Stimulated activated naive CD8-positive, alpha-beta T cell treated with anti-CD3 and anti-CD28 coated beads, Interleukin-15, Interleukin-2, amounts not matched to agents 100 ng/mL and 50 ng/mL, for 24 hours (primary cell): Measurements from ENCODE around the gene EPHX1.

Experiments used
- H3K27ac Mint-ChIP-seq: one replicate; pipeline ENCODE4 v1.8.0; 2021; ENCODE audit warnings: mild to moderate bottlenecking, mixed read lengths
- H3K27me3 Mint-ChIP-seq: one replicate; pipeline ENCODE4 v1.8.0; 2021; ENCODE audit warnings: mixed read lengths
- H3K36me3 Mint-ChIP-seq: one replicate; pipeline ENCODE4 v1.8.0; 2021; ENCODE audit warnings: low read depth, mixed read lengths
- H3K4me1 Mint-ChIP-seq: one replicate; pipeline ENCODE4 v1.8.0; 2021; ENCODE audit warnings: low read depth, mixed read lengths
- H3K4me3 Mint-ChIP-seq: one replicate; pipeline ENCODE4 v1.8.0; 2021; ENCODE audit warnings: mild to moderate bottlenecking, mixed read lengths
- H3K9me3 Mint-ChIP-seq: one replicate; pipeline ENCODE4 v1.8.0; 2021; ENCODE audit warnings: mixed read lengths

Gene EPHX1

DNA sequence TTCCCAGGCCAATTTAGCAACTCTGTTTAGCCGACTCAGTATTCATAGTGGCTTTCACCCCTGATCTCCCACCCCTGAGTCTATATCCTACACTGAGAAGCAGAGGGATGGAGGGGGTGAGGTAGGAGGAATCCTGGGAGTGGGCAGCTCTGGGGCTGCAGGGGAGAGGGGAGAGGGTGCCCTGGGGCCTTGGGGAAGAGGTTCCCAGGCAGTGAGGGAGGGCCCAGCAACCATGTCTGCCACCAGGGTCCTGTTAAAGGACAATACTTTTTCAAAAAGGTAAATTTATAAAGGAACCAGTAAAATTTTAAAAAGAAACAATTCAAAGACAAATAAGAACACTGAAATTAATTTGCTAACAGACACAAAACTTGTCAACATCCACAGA lies 30.3 kb downstream of the EPHX1 start:
- Mint-ChIP-seq H3K4me3 (no peak overlapping the region), H3K9me3 (no peaks in the 10 kb centered on the region), H3K27me3 (no peaks in the 10 kb centered on the region), H3K27ac (no peak overlapping the region), H3K36me3 (no peaks in the 10 kb centered on the region), H3K4me1 (peaks cover 3% of the 10 kb centered on the region)

DNA sequence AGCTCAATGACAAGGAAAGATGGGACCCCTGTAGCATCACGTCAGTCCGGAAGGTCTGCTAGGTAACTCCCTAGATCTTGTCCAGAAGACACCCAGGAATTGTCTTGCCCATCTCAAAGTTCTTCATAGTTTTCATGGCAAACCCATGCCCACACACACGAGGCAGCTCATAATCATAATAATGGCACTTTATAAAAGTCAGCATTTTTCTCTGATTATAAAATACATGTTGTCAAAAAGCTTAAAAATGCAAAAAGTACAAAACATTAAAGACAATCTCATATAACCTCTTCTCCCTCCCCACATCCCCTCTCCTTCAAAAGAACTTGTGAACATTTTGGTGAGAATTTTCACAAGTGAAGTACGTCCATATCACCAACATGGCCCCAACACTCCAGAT lies 30.8 kb downstream of the EPHX1 start:
- Mint-ChIP-seq H3K4me3 (no peak overlapping the region), H3K27ac (peak overlapping the region; percentile 8), H3K4me1 (peaks cover 3% of the 10 kb centered on the region), H3K9me3 (no peaks in the 10 kb centered on the region), H3K27me3 (no peaks in the 10 kb centered on the region), H3K36me3 (no peaks in the 10 kb centered on the region)

DNA sequence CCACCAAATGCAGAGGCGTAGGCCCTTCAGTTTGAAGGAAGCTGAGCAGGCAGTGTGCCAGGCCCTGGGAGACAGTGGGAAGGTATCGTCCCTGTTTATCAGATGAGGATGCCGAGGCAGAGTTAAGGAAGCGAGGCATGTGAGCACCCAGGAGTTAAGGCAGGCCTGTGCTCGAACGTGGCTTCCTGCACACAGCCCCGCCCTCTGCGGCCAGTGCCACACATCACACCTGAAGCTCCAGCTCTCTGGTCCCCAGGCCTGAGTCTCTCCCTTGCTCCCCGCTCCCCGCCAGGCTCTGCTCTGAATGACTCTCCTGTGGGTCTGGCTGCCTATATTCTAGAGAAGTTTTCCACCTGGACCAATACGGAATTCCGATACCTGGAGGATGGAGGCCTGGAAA lies 32.1 kb downstream of the EPHX1 start:
- H3K4me3 Mint-ChIP-seq: no peak overlapping the region
- no peaks in the 10 kb centered on the region for H3K9me3 Mint-ChIP-seq
- H3K27ac Mint-ChIP-seq: no peak overlapping the region
- no peaks in the 10 kb centered on the region for H3K27me3 Mint-ChIP-seq
- H3K36me3 Mint-ChIP-seq: no peaks in the 10 kb centered on the region
- H3K4me1 Mint-ChIP-seq: peaks cover 5% of the 10 kb centered on the region

DNA sequence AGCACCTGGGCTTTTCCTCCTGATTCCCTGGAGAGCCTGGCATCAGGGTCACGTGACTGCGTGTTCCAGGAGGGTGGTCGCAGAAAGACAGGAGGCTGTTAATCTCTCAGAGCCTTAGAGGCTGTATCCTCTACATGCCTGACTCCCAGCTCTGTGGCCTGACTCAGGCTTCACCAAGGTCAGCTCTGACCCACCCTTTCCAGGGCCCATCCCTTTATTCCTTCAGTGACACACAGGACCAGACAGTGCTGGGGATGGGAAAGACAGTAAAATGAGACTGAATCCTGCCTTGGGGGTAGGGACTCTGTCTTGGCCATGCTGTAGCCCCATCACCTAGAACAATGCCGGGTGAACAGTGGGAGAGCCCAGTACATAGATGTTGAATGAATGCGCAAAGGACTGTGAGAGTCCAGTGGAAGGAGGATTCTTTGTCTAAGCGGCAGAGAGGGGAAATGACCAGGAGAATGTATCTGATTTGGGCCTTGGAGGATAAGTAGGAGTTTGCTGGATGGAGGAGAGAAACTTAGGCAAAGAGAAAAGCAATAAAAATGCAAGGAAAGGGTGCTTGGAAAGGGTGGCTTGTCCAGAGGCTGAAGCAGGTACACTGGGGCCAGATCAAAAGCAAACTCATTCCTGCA lies 33.0 kb downstream of the EPHX1 start:
- no peak overlapping the region for H3K27ac Mint-ChIP-seq
- peaks cover 10% of the 10 kb centered on the region for H3K4me1 Mint-ChIP-seq
- H3K36me3 Mint-ChIP-seq: no peaks in the 10 kb centered on the region

DNA sequence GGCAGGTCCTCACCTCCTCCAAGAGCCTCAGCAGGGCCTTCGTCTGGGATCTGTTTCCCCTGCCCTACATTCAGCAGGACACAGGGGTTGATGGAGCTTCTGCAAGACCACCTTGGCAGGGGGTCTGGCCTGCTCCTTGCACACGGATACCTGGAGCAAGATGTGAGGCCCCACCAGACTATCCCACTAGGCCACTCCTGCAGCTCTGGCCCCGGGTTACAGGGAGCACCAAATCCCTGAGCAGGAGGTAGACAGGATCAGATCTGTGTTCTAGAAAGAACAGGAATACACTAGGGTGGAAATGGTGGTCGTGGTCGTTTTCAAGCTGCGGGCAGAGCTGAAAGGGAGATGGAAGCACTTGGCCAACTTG lies 33.5 kb downstream of the EPHX1 start:
- Mint-ChIP-seq H3K27ac (no peak overlapping the region), H3K9me3 (no peaks in the 10 kb centered on the region), H3K27me3 (no peaks in the 10 kb centered on the region), H3K4me3 (no peak overlapping the region), H3K36me3 (no peaks in the 10 kb centered on the region), H3K4me1 (peaks cover 15% of the 10 kb centered on the region)

More for the DNA sequence above, 33.0 kb downstream of the EPHX1 start:
- no peaks in the 10 kb centered on the region for H3K27me3 Mint-ChIP-seq
- H3K9me3 Mint-ChIP-seq: no peaks in the 10 kb centered on the region
- no peak overlapping the region for H3K4me3 Mint-ChIP-seq

DNA sequence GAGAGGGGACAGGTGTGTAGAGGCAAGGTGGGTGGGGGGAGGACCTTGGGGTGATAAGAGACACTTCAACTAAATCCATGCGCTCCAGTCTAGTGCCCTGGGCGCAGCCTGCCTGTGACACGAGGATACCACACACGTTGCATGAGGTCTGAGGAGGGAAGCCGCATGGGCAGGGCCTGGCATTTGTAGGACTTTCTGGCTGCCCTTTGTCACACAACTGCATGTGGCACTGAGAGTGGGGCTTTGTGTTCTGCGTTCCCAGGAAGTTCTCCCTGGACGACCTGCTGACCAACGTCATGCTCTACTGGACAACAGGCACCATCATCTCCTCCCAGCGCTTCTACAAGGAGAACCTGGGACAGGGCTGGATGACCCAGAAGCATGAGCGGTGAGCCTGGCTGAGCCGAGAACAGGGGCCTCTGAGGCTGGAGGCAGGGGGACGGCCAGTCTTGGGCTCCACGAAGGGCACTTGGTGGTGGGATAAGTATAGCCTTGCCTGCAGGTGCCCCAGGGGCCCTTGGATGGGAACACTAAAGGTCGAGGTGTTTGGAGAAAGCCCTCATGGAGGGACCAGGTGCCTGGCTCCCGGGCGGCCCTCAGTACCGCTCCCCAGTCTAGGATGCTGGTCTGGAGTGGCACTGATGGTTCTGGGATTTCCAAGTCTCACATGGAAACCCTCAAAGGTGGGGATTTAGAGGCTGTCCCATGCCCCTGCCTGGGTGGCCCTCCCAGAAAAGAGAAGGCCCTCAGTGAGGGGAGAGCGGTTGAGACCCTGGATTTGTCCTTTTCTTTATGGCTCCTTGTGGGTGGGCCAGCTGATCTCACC lies 34.5 kb downstream of the EPHX1 start:
- H3K9me3 Mint-ChIP-seq: no peaks in the 10 kb centered on the region
- no peak overlapping the region for H3K27ac Mint-ChIP-seq
- H3K4me1 Mint-ChIP-seq: peaks cover 24% of the 10 kb centered on the region
- H3K27me3 Mint-ChIP-seq: no peaks in the 10 kb centered on the region
- H3K4me3 Mint-ChIP-seq: no peak overlapping the region
- no peaks in the 10 kb centered on the region for H3K36me3 Mint-ChIP-seq

DNA sequence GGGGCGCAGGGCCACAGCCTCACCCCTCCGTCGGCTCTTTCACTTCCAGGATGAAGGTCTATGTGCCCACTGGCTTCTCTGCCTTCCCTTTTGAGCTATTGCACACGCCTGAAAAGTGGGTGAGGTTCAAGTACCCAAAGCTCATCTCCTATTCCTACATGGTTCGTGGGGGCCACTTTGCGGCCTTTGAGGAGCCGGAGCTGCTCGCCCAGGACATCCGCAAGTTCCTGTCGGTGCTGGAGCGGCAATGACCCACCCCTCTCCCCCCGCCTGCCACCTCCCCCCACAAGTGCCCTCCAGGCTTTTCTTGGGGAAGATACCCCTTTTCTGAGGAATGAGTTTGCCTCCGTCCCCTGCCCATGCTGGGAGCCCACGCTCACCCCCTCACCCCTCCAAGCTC lies 35.2 kb downstream of the EPHX1 start:
- Mint-ChIP-seq H3K4me1 (peaks cover 30% of the 10 kb centered on the region), H3K27ac (no peak overlapping the region), H3K9me3 (no peaks in the 10 kb centered on the region), H3K4me3 (no peak overlapping the region), H3K27me3 (no peaks in the 10 kb centered on the region), H3K36me3 (no peaks in the 10 kb centered on the region)

DNA sequence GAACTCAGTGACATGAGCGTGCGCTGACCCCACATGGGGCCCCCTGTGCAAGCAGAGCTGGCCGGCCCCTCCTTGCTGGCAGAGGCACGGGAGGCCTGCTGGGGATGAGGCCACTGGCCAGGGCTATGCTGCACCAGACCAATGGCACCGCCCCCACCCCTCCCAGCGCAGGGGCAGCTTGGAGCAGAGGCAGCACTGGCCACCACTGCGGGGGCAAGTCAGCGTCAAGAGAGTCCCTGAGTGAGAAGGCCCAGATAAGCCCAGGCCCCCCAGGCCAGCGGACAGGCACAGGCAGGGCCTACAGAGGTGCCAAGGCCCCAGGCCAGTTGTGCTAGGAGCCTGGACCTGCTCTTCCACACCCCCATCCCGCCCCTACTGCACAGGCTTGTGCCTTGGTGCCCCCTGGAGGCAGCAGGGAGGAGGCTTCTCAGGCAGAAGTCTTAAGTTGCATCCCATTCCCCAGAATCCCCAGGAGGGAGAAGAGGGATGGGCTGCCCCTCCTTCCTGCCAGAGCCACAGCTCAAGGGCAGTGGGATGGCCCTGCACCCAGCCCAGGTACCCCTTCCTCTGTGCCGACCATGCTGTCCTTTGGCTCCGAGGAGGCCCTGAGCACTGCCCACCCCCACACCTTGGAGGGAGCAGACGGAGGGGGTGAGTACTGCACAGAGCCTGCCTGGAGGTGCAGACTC lies 35.8 kb downstream of the EPHX1 start:
- no peaks in the 10 kb centered on the region for H3K27me3 Mint-ChIP-seq
- H3K4me3 Mint-ChIP-seq: no peak overlapping the region
- no peaks in the 10 kb centered on the region for H3K9me3 Mint-ChIP-seq
- H3K27ac Mint-ChIP-seq: no peak overlapping the region
- H3K36me3 Mint-ChIP-seq: no peaks in the 10 kb centered on the region
- peaks cover 36% of the 10 kb centered on the region for H3K4me1 Mint-ChIP-seq

DNA sequence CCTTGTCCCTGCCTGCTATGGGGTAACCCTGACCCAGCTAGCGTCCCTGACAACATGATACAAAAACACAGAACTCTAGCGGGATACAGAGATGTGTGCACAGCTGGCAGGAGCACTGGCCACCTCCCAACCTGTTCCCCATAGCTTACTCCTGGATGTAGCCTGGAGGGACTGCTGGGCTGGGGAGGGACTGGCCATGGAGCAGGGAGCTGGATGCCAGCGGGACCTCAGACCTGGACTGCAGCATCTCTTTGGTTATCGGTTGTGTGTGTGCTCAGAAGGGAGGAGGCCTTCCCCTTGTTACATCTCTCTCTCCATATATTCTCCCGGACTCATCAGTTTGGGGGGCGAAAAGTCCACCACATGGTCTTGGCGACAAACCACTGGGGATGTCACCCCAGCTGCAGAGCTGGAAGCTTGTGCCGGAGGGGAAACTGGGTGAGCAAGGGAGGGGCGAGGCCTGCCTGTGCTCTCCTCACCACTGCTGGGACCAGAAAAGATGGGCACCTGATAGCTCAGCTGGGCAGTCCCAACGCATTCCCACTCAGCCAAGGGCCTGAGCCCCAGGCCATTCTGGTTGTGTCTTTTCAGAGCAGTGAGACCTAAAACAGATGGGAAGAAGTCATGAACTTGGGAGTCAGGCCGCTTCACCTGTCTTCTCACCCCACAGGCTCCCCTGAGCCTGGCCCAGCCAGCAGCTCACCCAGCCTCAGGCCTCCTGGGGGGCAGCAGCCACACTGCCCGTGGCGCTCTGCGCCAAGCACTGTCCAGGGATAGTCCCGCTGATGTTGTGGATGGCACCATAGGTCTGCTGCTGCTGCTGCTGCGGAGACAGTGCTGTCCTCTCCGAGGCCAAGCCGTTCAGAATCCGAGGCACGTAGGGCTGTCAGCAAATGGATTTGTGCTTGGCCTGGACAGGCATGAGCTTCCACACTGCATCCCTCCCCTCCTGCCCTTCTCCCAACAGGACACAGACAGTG lies 36.7 kb downstream of the EPHX1 start:
- Mint-ChIP-seq H3K9me3 (no peaks in the 10 kb centered on the region), H3K4me3 (no peak overlapping the region), H3K27me3 (no peaks in the 10 kb centered on the region), H3K36me3 (peaks cover under 1% of the 10 kb centered on the region), H3K4me1 (peaks cover 45% of the 10 kb centered on the region), H3K27ac (no peak overlapping the region)

DNA sequence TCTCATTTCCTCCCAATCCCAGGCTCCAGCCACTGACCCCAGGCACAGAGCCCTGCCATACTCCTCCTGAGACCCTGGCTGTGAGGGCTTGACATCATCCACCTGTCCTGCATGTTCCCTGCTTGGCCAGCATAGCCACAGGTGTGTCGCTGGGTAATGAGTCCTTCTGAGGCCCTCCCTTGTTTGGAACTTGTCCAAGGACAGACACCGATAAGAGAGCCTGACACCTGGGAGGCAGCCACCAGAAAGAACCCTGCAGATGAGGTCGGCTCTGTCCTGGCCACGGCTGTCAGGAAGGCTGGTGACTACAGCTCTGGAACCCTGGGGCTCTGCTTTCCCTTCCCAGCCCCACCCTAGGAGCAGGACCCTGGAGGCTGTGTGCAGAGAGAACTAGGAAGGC lies 37.7 kb downstream of the EPHX1 start:
- Mint-ChIP-seq H3K4me1 (peaks cover 52% of the 10 kb centered on the region), H3K36me3 (peaks cover 9% of the 10 kb centered on the region)

DNA sequence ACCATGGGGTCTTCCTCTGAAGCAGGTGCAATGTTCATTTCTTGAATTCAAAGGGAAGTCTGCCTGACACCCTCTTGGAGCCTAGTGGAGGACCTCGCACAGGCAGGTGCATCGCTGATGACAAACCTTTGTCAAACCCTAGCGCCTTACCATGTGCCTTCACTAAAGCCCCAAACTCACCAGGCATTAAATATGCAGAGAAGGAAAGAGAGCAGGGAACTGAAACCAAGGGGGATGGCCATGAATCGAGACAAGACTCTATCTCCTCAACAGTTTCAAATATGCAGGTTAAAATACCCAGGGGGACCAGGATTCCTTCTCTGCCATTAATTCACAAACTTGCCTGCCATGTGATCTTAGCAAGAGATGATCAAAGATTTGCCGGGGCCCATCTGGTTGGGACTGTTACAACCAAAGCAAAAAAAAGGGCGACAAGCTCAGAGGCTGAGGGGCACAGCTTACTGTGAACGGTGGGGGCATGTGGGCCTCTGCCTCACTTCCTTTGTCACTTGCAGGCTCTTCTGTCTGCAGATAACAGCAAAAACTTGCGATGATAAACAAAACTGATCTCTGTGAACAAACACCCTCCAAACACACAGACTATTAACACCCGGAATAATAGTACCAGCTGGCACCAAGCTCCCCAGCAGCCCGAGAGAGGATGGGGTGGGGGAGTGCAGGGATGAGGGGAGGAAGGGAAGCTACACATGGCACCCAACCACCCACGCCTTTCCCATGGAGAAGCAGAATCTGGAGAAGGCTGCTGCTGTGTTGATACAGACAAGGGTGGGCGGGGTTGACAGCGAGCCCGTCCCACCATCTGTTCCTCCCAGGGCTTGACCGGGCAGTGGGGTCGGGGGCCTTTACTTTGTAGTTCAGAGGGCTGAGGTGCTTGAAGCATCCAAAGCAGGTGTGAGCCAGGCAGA lies 38.4 kb downstream of the EPHX1 start:
- Mint-ChIP-seq H3K4me1 (peaks cover 56% of the 10 kb centered on the region), H3K27me3 (no peaks in the 10 kb centered on the region), H3K27ac (peak overlapping the region; percentile 27), H3K36me3 (peaks cover 12% of the 10 kb centered on the region), H3K4me3 (peak overlapping the region; percentile 17), H3K9me3 (no peaks in the 10 kb centered on the region)

More for the DNA sequence above, 37.7 kb downstream of the EPHX1 start:
- Mint-ChIP-seq H3K9me3 (no peaks in the 10 kb centered on the region), H3K4me3 (no peak overlapping the region), H3K27me3 (no peaks in the 10 kb centered on the region), H3K27ac (no peak overlapping the region)

DNA sequence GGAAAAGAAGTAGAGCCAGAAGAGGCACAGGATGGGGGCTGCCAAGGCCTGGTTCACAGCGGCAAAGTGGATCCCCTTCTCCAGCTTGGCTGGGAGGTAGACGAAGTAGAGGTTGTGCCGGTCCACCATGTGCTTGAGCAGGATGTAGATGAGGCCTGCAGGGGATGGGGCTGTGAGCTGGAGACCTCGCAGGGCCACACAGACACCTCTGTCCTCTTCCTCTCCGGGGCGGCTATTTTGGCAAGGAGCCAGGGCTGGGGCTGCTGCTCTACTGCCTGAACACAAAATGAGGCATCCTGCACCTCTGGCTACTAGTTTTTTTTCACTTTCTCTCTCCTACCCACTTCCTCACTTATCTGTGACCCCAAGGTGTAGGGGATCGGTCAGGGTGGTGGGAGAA lies 40.0 kb downstream of the EPHX1 start:
- Mint-ChIP-seq H3K27me3 (no peaks in the 10 kb centered on the region), H3K9me3 (no peaks in the 10 kb centered on the region), H3K4me3 (no peak overlapping the region), H3K4me1 (peaks cover 60% of the 10 kb centered on the region), H3K36me3 (peaks cover 20% of the 10 kb centered on the region), H3K27ac (peak overlapping the region; percentile 42)

DNA sequence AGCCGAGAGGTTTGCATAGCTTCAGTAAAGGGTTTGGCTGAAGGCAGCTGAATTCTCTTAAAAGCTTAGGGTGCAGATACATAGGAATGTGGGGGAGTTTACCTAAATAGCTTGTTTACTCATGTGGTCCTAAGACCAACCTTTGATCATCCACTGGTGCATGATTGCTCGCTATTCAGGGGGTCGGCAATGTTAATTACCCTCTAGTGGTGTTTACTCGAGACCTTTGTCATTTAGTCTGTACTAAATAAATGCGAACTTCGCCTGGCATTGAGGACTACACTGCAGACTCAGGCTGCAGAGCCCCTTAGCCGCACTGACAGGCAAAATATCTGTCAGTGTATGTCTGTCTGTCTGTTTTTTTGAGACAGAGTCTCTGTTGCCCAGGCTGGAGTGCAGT lies 40.4 kb downstream of the EPHX1 start:
- Mint-ChIP-seq H3K9me3 (no peaks in the 10 kb centered on the region), H3K36me3 (peaks cover 22% of the 10 kb centered on the region), H3K27me3 (no peaks in the 10 kb centered on the region), H3K4me3 (no peak overlapping the region), H3K27ac (no peak overlapping the region), H3K4me1 (peaks cover 60% of the 10 kb centered on the region)

DNA sequence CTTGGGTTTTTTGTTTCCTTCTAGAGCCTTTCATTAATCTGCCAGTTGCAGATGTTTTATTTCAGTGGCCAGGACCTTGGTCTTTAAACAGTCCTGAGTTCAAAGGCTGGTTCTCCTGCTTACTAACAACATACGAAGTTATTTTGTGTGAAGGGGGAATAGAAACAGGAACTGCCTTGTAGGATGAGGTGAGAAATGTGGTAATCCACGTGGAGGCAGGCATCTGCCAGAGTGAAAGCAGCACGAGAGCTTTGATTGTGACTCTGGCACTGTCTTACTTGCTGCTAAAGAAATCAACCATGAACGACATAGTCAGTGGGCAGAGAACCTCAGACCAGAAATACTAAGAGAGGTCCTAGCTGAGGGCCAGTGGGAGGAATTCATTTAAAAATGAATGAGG lies 41.9 kb downstream of the EPHX1 start:
- Mint-ChIP-seq H3K27me3 (no peaks in the 10 kb centered on the region), H3K9me3 (no peaks in the 10 kb centered on the region), H3K27ac (peak overlapping the region; percentile 81), H3K4me3 (no peak overlapping the region), H3K4me1 (peaks cover 68% of the 10 kb centered on the region), H3K36me3 (peaks cover 35% of the 10 kb centered on the region)
